Kasumi-1 (cell line): Measurements from ENCODE around the gene SRRM1.
"Not testable (repeated sequence)": the region's sequence is repeated elsewhere in the genome, so short reads cannot be mapped to it uniquely, and the experiment has no call there.

Source experiments
- DNase-seq, 2 experiments: peaks; one replicate each; lab custom pipeline; 2025; lab: John Stamatoyannopoulos, UW

SRRM1 gene

GRCh38 chr1:24717887-24718650 is 75.0 kb downstream of the SRRM1 start:
- no peak for DNase-seq

- DNase-seq = no peak
Observed at GRCh38 chr1:24720152-24720551, 77.0 kb downstream of the SRRM1 start.

GRCh38 chr1:24721533-24721932 is 78.4 kb downstream of the SRRM1 start:
- DNase-seq = no peak

- DNase-seq = not testable (repeated sequence)
Observed at GRCh38 chr1:24722073-24723035, 79.3 kb downstream of the SRRM1 start.
